Breast epithelium (tissue), 3 donors: ENCODE data around the gene TLR6.

Experiments
- POLR2A ChIP-seq: fragments of 450-650 bp; IDR thresholded peaks from one replicate; pipeline ENCODE4 v1.6.1; 2016; ENCODE audit warnings: antibody characterized with exemption, mild to moderate bottlenecking, moderate library complexity
- POLR2AphosphoS5 ChIP-seq, 3 donors: sonication (generic); formaldehyde crosslinking; IDR thresholded peaks; one replicate each; pipeline ENCODE4 v1.6.1; 2017; ENCODE audit warnings: antibody characterized with exemption in 3 of 3
- TF ChIP-seq, protein P1 (sequence below), 3 donors: fragments of 450-650 bp; IDR thresholded peaks; one replicate each; pipeline ENCODE4 v1.5.1; 2016 to 2017; ENCODE audit warnings: antibody characterized with exemption in 3 of 3, mild to moderate bottlenecking in 3 of 3, moderate library complexity in 3 of 3

DNA sequence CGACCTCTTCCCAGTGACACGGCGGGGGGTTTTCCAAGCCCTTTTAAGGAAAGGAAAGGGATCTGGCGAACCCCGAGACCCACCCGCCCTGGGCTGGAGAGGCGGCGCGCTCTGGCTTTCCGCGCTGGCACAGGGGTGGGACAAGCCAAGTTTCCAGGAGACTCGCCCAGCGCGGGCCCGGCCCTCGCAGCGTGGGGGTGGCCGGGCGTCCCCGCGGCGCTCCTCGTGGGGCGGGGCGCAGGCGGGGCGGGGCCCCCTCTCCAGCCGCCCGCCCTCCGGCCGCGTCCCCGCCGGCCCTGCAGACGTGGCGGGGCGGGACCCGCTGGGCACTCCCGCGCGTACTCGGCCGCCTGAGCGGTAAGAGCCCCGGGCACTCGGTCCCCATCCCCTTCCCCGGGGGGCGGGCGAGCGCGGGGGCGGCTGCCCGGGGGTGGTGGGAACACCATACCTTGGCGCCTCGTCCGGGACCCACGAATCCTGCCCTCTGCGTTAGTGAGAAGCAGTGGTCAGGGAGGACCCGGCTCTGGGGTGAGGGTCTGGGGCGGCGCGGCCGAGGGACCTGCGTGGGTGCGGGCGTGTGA is 11.0 kb upstream of the TLR6 start, which contains the start of gene FAM114A1:
- TF ChIP-seq, protein P1, sequence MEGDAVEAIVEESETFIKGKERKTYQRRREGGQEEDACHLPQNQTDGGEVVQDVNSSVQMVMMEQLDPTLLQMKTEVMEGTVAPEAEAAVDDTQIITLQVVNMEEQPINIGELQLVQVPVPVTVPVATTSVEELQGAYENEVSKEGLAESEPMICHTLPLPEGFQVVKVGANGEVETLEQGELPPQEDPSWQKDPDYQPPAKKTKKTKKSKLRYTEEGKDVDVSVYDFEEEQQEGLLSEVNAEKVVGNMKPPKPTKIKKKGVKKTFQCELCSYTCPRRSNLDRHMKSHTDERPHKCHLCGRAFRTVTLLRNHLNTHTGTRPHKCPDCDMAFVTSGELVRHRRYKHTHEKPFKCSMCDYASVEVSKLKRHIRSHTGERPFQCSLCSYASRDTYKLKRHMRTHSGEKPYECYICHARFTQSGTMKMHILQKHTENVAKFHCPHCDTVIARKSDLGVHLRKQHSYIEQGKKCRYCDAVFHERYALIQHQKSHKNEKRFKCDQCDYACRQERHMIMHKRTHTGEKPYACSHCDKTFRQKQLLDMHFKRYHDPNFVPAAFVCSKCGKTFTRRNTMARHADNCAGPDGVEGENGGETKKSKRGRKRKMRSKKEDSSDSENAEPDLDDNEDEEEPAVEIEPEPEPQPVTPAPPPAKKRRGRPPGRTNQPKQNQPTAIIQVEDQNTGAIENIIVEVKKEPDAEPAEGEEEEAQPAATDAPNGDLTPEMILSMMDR (IDR thresholded peaks at IDR 0.05), result no peak
- TF ChIP-seq POLR2A (no peak), POLR2AphosphoS5 (IDR thresholded peaks at IDR 0.05) (peak in 1 of 3 donors; percentile 43)
